H1 (cell line): ENCODE measurements around the gene GPR63. TPM values are rescaled to one million over a fixed set of nuclear protein-coding genes. Genes with fewer than 3 reads are reported as not detected.

ENCODE experiments used
- CTCF ChIA-PET: fragments of 300-600 bp; sonication (Branson Sonifier 250); formaldehyde crosslinking; loops from one replicate; lab custom pipeline; 2021; ENCODE audit not compliant: partially characterized antibody; lab: Charles Lee
- POLR2A ChIA-PET: fragments of 300-600 bp; sonication (Branson Sonifier 250); formaldehyde crosslinking; loops from one replicate; lab custom pipeline; 2021; ENCODE audit warnings: inconsistent platforms; ENCODE audit not compliant: partially characterized antibody; lab: Charles Lee
- DNase-seq, 2 experiments: peaks; one replicate each; pipeline versions ENCODE4 v3.0.0 to v3.0.0-alpha.2; 2010 to 2022; ENCODE audit warnings: low spot score in 2 of 2, low read depth in 1 of 2, mixed read lengths in 1 of 2
- FAIRE-seq: peaks from 2 replicates; lab custom pipeline; 2011; peaks lifted over from hg19 to GRCh38; lab: Jason Lieb, UNC
- H2AFZ ChIP-seq: 2 replicates; pipeline ENCODE4 v1.8.1; 2012; ENCODE audit warnings: low read length, inconsistent platforms
- H2AK5ac ChIP-seq: 2 replicates; pipeline ENCODE4 v1.6.1; 2013; ENCODE audit warnings: low read depth, low read length
- H2BK120ac ChIP-seq: replicated peaks from 2 replicates; pipeline ENCODE3; 2013; ENCODE audit warnings: low read depth, low read length, inconsistent platforms
- H2BK12ac ChIP-seq: 2 replicates; pipeline ENCODE4 v1.6.1; 2013; ENCODE audit warnings: low read depth, low read length
- H2BK15ac ChIP-seq: 2 replicates; pipeline ENCODE4 v1.6.1; 2013; ENCODE audit warnings: low read length
- H2BK20ac ChIP-seq: 2 replicates; pipeline ENCODE4 v1.6.1; 2013; ENCODE audit warnings: low read length
- H2BK5ac ChIP-seq: 2 replicates; pipeline ENCODE4 v1.6.1; 2013; ENCODE audit warnings: low read depth, low read length
- H3K14ac ChIP-seq: 2 replicates; pipeline ENCODE4 v1.6.1; 2013; ENCODE audit warnings: inconsistent platforms; ENCODE audit not compliant: insufficient read length
- H3K18ac ChIP-seq: 2 replicates; pipeline ENCODE4 v1.6.1; 2013; ENCODE audit warnings: low read length; ENCODE audit errors: extremely low read depth
- H3K23ac ChIP-seq: 2 replicates; pipeline ENCODE4 v1.6.1; 2013; ENCODE audit warnings: inconsistent platforms; ENCODE audit not compliant: insufficient read length
- H3K23me2 ChIP-seq: 2 replicates; pipeline ENCODE4 v1.6.1; 2013; ENCODE audit warnings: low read depth, low read length
- H3K27ac ChIP-seq: 2 replicates; pipeline ENCODE4 v1.6.1; 2011; ENCODE audit warnings: low read depth, low read length, inconsistent platforms
- H3K27me3 ChIP-seq, 4 experiments: replicated peaks in 1 of 4; 1 replicate in 1 of 4; 2 replicates in 3 of 4; pipeline versions ENCODE4 v1.6.1 to v1.8.1; 2011 to 2013; ENCODE audit warnings: low read length in 3 of 4, mild to moderate bottlenecking in 3 of 4, inconsistent platforms in 2 of 4, mixed read lengths in 2 of 4, moderate library complexity in 1 of 4; ENCODE audit not compliant: control insufficient read depth in 3 of 4, insufficient read depth in 3 of 4; ENCODE audit errors: extremely low read depth in 1 of 4
- H3K36me3 ChIP-seq, 4 experiments: 2 replicates each; pipeline versions ENCODE4 v1.6.1 to v1.8.1; 2011 to 2013; ENCODE audit warnings: mild to moderate bottlenecking in 4 of 4, low read length in 3 of 4, moderate library complexity in 2 of 4, control low read depth in 1 of 4, inconsistent platforms in 1 of 4; ENCODE audit not compliant: insufficient read depth in 4 of 4, control insufficient read depth in 2 of 4
- H3K4ac ChIP-seq: replicated peaks from 2 replicates; pipeline ENCODE3; 2013; ENCODE audit warnings: low read length, low read depth, mixed read lengths, inconsistent platforms; ENCODE audit not compliant: insufficient read length
- H3K4me1 ChIP-seq, 4 experiments: replicated peaks in 1 of 4; 1 replicate in 1 of 4; 2 replicates in 3 of 4; pipeline versions ENCODE4 v1.6.1 to v1.8.1; 2011 to 2013; ENCODE audit warnings: low read length in 3 of 4, inconsistent platforms in 2 of 4, mixed read lengths in 1 of 4; ENCODE audit not compliant: insufficient read depth in 4 of 4, control insufficient read depth in 3 of 4
- H3K4me2 ChIP-seq, 2 experiments: 2 replicates each; pipeline versions ENCODE4 v1.6.1 to v1.8.1; 2011 to 2013; ENCODE audit warnings: low read depth in 2 of 2, low read length in 2 of 2, control low read depth in 1 of 2, inconsistent platforms in 1 of 2, mild to moderate bottlenecking in 1 of 2; ENCODE audit not compliant: insufficient read depth in 1 of 2
- H3K4me3 ChIP-seq, 4 experiments: fragments of 200-600, 300-600 bp in 1 of 4; sonication (generic), shearing (Covaris generic), sonication (Bioruptor Twin) in 1 of 4; 2 replicates each; pipeline versions ENCODE4 v1.5.1 to v1.8.1; 2011 to 2016; ENCODE audit warnings: low read length in 4 of 4, low read depth in 3 of 4, control low read depth in 2 of 4, inconsistent platforms in 2 of 4, mild to moderate bottlenecking in 2 of 4, mixed read lengths in 1 of 4, moderate library complexity in 1 of 4; ENCODE audit not compliant: insufficient read depth in 2 of 4; ENCODE audit errors: extremely low read depth in 1 of 4
- H3K56ac ChIP-seq: replicated peaks from 2 replicates; pipeline ENCODE3; 2013; ENCODE audit warnings: low read depth, mild to moderate bottlenecking, mixed read lengths, low read length, inconsistent platforms; ENCODE audit not compliant: insufficient read length
- H3K79me1 ChIP-seq: 2 replicates; pipeline ENCODE4 v1.6.1; 2013; ENCODE audit warnings: low read depth, low read length, control low read depth
- H3K79me2 ChIP-seq, 2 experiments: 2 replicates each; pipeline versions ENCODE4 v1.6.1 to v1.8.1; 2012 to 2013; ENCODE audit warnings: low read length in 2 of 2, mild to moderate bottlenecking in 2 of 2, inconsistent platforms in 1 of 2; ENCODE audit not compliant: insufficient read depth in 2 of 2, control insufficient read depth in 1 of 2
- H3K9ac ChIP-seq, 4 experiments: replicated peaks in 1 of 4; 1 replicate in 1 of 4; 2 replicates in 3 of 4; pipeline versions ENCODE4 v1.6.1 to v1.8.1; 2011 to 2013; ENCODE audit warnings: low read depth in 3 of 4, low read length in 3 of 4, control low read depth in 2 of 4, mild to moderate bottlenecking in 2 of 4, moderate library complexity in 2 of 4, inconsistent platforms in 1 of 4; ENCODE audit errors: extremely low read depth in 1 of 4
- H3K9me3 ChIP-seq, 2 experiments: 2 replicates each; pipeline versions ENCODE4 v1.6.1 to v1.8.1; 2012 to 2013; ENCODE audit warnings: mild to moderate bottlenecking in 2 of 2, moderate library complexity in 2 of 2, control low read depth in 1 of 2, inconsistent platforms in 1 of 2, low read depth in 1 of 2, low read length in 1 of 2, mixed read lengths in 1 of 2; ENCODE audit not compliant: insufficient read depth in 2 of 2
- H4K20me1 ChIP-seq, 2 experiments: replicated peaks in 1 of 2; 2 replicates each; pipeline versions ENCODE3 to v1.8.1; 2011 to 2013; ENCODE audit warnings: inconsistent platforms in 2 of 2, low read length in 2 of 2, mild to moderate bottlenecking in 1 of 2; ENCODE audit not compliant: insufficient read depth in 2 of 2, control insufficient read depth in 1 of 2
- H4K5ac ChIP-seq: 2 replicates; pipeline ENCODE4 v1.6.1; 2013; ENCODE audit warnings: low read length, low read depth, mixed read lengths, inconsistent platforms; ENCODE audit not compliant: insufficient read length
- H4K8ac ChIP-seq: 2 replicates; pipeline ENCODE4 v1.8.0; 2013; ENCODE audit warnings: mild to moderate bottlenecking, moderate library complexity, low read length, inconsistent platforms; ENCODE audit not compliant: insufficient read depth; ENCODE audit errors: extremely low read depth
- H4K91ac ChIP-seq: replicated peaks from 2 replicates; pipeline ENCODE3; 2013; ENCODE audit warnings: low read length, mixed read lengths, inconsistent platforms; ENCODE audit not compliant: insufficient read length
- CREB1 ChIP-seq: IDR thresholded peaks from 2 replicates; pipeline ENCODE4 v1.6.1; 2012; ENCODE audit warnings: inconsistent platforms
- E2F6 ChIP-seq: IDR thresholded peaks from 2 replicates; pipeline ENCODE4 v1.6.1; 2012; ENCODE audit warnings: inconsistent platforms
- GTF2F1 ChIP-seq: IDR thresholded peaks from 2 replicates; pipeline ENCODE4 v1.6.1; 2012; ENCODE audit warnings: low read depth, low read length, improper control_type of control experiment, borderline replicate concordance
- HDAC2 ChIP-seq, 2 experiments: fragments of 300-600 bp in 1 of 2; sonication (generic) in 1 of 2; IDR thresholded peaks; 2 replicates each; pipeline ENCODE4 v1.6.1; 2011 to 2012; ENCODE audit warnings: low read depth in 2 of 2, low read length in 2 of 2, mild to moderate bottlenecking in 2 of 2, moderate library complexity in 2 of 2, borderline replicate concordance in 1 of 2, inconsistent platforms in 1 of 2
- PHF8 ChIP-seq: fragments of 200-600 bp; sonication (generic); conservative IDR thresholded peaks from 2 replicates; pipeline ENCODE4 v1.7.1; 2012; ENCODE audit warnings: low read depth, mild to moderate bottlenecking, inconsistent platforms, low read length, moderate library complexity
- RAD21 ChIP-seq, 2 experiments: IDR thresholded peaks in 1 of 2; conservative IDR thresholded peaks in 1 of 2; 2 replicates each; pipeline ENCODE4 v1.6.1; 2011; ENCODE audit warnings: low read depth in 2 of 2, low read length in 2 of 2, improper control_type of control experiment in 1 of 2, inconsistent platforms in 1 of 2, mild to moderate bottlenecking in 1 of 2, moderate library complexity in 1 of 2
- SP1 ChIP-seq: IDR thresholded peaks from 2 replicates; pipeline ENCODE4 v1.6.1; 2011; ENCODE audit warnings: low read depth, low read length
- TAF1 ChIP-seq: IDR thresholded peaks from 2 replicates; pipeline ENCODE4 v1.6.1; 2011; ENCODE audit warnings: mild to moderate bottlenecking, low read depth, low read length
- TEAD4 ChIP-seq: IDR thresholded peaks from 2 replicates; pipeline ENCODE4 v1.6.1; 2012; ENCODE audit warnings: low read depth, low read length, inconsistent platforms, mixed read lengths
- WGBS, 2 experiments: shearing (Covaris generic) in 1 of 2; methylation state at CpG; one replicate each; pipeline versions ENCODE4 v1.1.6 to v1.1.7; 2013 to 2015; ENCODE audit warnings: low lambda C conversion rate in 2 of 2, mixed read lengths in 2 of 2, inconsistent platforms in 1 of 2, low coverage in 1 of 2, missing lambda C conversion rate in 1 of 2; ENCODE audit not compliant: insufficient replicate concordance in 2 of 2, insufficient coverage in 1 of 2, insufficient read length in 1 of 2; ENCODE audit errors: extremely low coverage in 1 of 2, missing lambda C conversion rate in 1 of 2; 5-methylcytosine and 5-hydroxymethylcytosine counted together
- polyA plus RNA-seq, 7 experiments: library from polyadenylated mRNA; depleted of rRNA in 3 of 7; stranded (reverse) in 5 of 7; unstranded in 2 of 7; fragments of >200 nt in 5 of 7; fragments of 200-250 nt in 2 of 7; gene quantifications; 1 replicate in 5 of 7; 2 replicates in 1 of 7; 4 replicates in 1 of 7; pipeline versions ENCODE4 v1.2.1 to v1.2.3, GENCODE V29; 2011 to 2013; ENCODE audit warnings: missing spikeins in 2 of 7, mixed read lengths in 2 of 7
- total RNA-seq: library from RNA; stranded (reverse); fragmentation: NEBNext Ultra II Directional; extraction: Animal tissue kit (Norgen Biotek cat#: 25700); gene quantifications from 2 replicates; pipeline ENCODE4 v1.2.1, GENCODE V29; 2021

Gene GPR63
- total and polyA plus RNA-seq, 2 of the 8 experiments (the other 6 are each of a cell fraction or from before 2014, with no cell fraction given) = 6.1 to 11.6 TPM

- Histone ChIP-seq H4K20me1 (no peaks in the 10 kb centered on the region), H4K91ac (no peak overlapping the region), H3K56ac (no peak overlapping the region), H2BK15ac (no peak overlapping the region), H3K23me2 (no peaks in the 10 kb centered on the region), H3K9ac (no peak overlapping the region), H3K18ac (no peak overlapping the region), H3K79me1 (no peaks in the 10 kb centered on the region), H2AFZ (no peak overlapping the region), H2BK120ac (no peak overlapping the region), H3K27ac (no peak overlapping the region), H4K8ac (no peak overlapping the region), H3K27me3 (no peaks in the 10 kb centered on the region), H2BK5ac (no peak overlapping the region), H3K36me3 (no peaks in the 10 kb centered on the region), H3K4me1 (no peaks in the 10 kb centered on the region), H3K23ac (no peak overlapping the region), H2BK12ac (no peak overlapping the region), H3K9me3 (peaks cover 0 to 6% of the 10 kb centered on the region in 2 experiments; a peak in 1 of 4 replicates)
- POLR2A ChIA-PET = no interaction called here
- FAIRE-seq = no peak
- no peak for DNase-seq
- TF ChIP-seq SP1 (no peak), RAD21 (IDR thresholded peaks at IDR 0.05 in 1 of 2, conservative IDR thresholded peaks at IDR 0.05 in 1 of 2; ENCODE audit: low read depth in 2 of 2, low read length in 2 of 2) (no peak), HDAC2 (IDR thresholded peaks at IDR 0.05; ENCODE audit: borderline replicate concordance in 1 of 2, low read depth in 2 of 2, low read length in 2 of 2) (no peak), TAF1 (no peak), CREB1 (no peak), TEAD4 (no peak), GTF2F1 (no peak), PHF8 (no peak), E2F6 (no peak)
- TF ChIP-seq, all 59 proteins: peak for 0
- no peak overlapping the region for H3K4me3 ChIP-seq
- CTCF ChIA-PET = interaction anchor here (0.6 kb wide), 1 partner anchor 102 kb away, joined by 3 read pairs; no protein-coding TSS in a partner anchor
- H3K14ac ChIP-seq = no peak overlapping the region
- no peak overlapping the region for H3K4ac ChIP-seq
- H2AK5ac ChIP-seq = no peak overlapping the region
- 90% methylated on average over 2 of the region's 2 CpGs; no CpG with 5 or more reads in 1 of the 2 experiments for WGBS, 2 experiments
- no peak overlapping the region for H3K4me2 ChIP-seq
- H3K79me2 ChIP-seq = no peaks in the 10 kb centered on the region
- H2BK20ac ChIP-seq = no peak overlapping the region
- no peak overlapping the region for H4K5ac ChIP-seq
These were observed 12.3 kb upstream of the GPR63 start for GRCh38 chr6:96849615-96850014.
